K562 (cell line): ENCODE measurements around the gene CLIP2. TPM values are rescaled to one million over a fixed set of nuclear protein-coding genes. Genes with fewer than 3 reads are reported as not detected.

Experiments
- ATAC-seq: fragments of 200-7000 bp; cut with Tn5 transposase; 3 replicates; pipeline ENCODE4 v1.9.1; 2020; ENCODE audit warnings: moderate library complexity
- BruUV-seq: library from RNA; stranded (reverse); fragments of 400-500 nt; replicated peaks from 2 replicates; lab custom pipeline; 2021; lab: Mats Ljungman, UMichigan
- CTCF ChIA-PET: fragments of 300-600 bp; formaldehyde crosslinking; extraction: SDS; loops from one replicate; lab custom pipeline; 2021; ENCODE audit warnings: low intra/inter-chr PET ratio; lab: Yijun Ruan, JAX
- POLR2A ChIA-PET: fragments of 300-600, 350-650 bp; sonication (Branson Sonifier 250); formaldehyde crosslinking; extraction: SDS; loops from one replicate; lab custom pipeline; 2021; ENCODE audit warnings: antibody characterized with exemption, inconsistent platforms; lab: Yijun Ruan, JAX
- DNase-seq, 4 experiments: peaks; one replicate each; pipeline versions ENCODE4 v3.0.0 to v3.0.0-alpha.2; 2011 to 2018; ENCODE audit warnings: low spot score in 3 of 4, mixed read lengths in 3 of 4; ENCODE audit errors: extremely low read depth in 1 of 4
- FAIRE-seq: peaks from 2 replicates; lab custom pipeline; 2011; peaks lifted over from hg19 to GRCh38; lab: Jason Lieb, UNC
- H2AFZ ChIP-seq: 2 replicates; pipeline ENCODE4 v1.6.0; 2011; ENCODE audit warnings: low read depth, low read length, control low read depth, inconsistent platforms
- H3K27ac ChIP-seq: fragments of 200-600 bp; 3 replicates; pipeline ENCODE4 v1.8.0; 2011; ENCODE audit warnings: low read depth, mild to moderate bottlenecking, control low read depth, inconsistent platforms, low read length, moderate library complexity, mixed read lengths; ENCODE audit errors: extremely low read depth
- H3K27me3 ChIP-seq, 2 experiments: fragments of 300-600 bp in 1 of 2; 2 replicates in 1 of 2; 3 replicates in 1 of 2; pipeline versions ENCODE4 v1.6.0 to v1.8.0; 2011; ENCODE audit warnings: inconsistent platforms in 2 of 2, low read length in 2 of 2, mild to moderate bottlenecking in 1 of 2, mixed read lengths in 1 of 2, moderate library complexity in 1 of 2; ENCODE audit not compliant: control insufficient read depth in 2 of 2, insufficient read depth in 2 of 2
- H3K36me3 ChIP-seq: fragments of 300-600 bp; 3 replicates; pipeline ENCODE4 v1.8.0; 2011; ENCODE audit warnings: mild to moderate bottlenecking, low read length, inconsistent platforms; ENCODE audit not compliant: control insufficient read depth, insufficient read depth
- H3K4me1 ChIP-seq, 2 experiments: fragments of 200-600 bp in 1 of 2; replicated peaks in 1 of 2; 2 replicates in 1 of 2; 3 replicates in 1 of 2; pipeline versions ENCODE4 v1.5.1 to v1.8.0; 2011; ENCODE audit warnings: inconsistent platforms in 2 of 2, low read length in 2 of 2, mild to moderate bottlenecking in 1 of 2, mixed read lengths in 1 of 2, moderate library complexity in 1 of 2; ENCODE audit not compliant: control insufficient read depth in 2 of 2, insufficient read depth in 2 of 2
- H3K4me2 ChIP-seq: 2 replicates; pipeline ENCODE4 v1.6.1; 2011; ENCODE audit warnings: low read length, control low read depth, inconsistent platforms, mixed read lengths; ENCODE audit not compliant: insufficient read depth
- H3K4me3 ChIP-seq: fragments of 200-600 bp; sonication (generic), shearing (Covaris generic); 2 replicates; pipeline ENCODE4 v1.5.1; 2016; ENCODE audit warnings: control low read depth, inconsistent platforms
- H3K79me2 ChIP-seq: fragments of 200-600 bp; 3 replicates; pipeline ENCODE4 v1.8.0; 2011; ENCODE audit warnings: low read length, inconsistent platforms; ENCODE audit not compliant: control insufficient read depth, insufficient read depth
- H3K9ac ChIP-seq, 2 experiments: 2 replicates each; pipeline versions ENCODE4 v1.6.0 to v1.6.1; 2011; ENCODE audit warnings: low read depth in 2 of 2, low read length in 2 of 2, control low read depth in 1 of 2, inconsistent platforms in 1 of 2, mild to moderate bottlenecking in 1 of 2, mixed read lengths in 1 of 2; ENCODE audit not compliant: insufficient read depth in 1 of 2
- H3K9me1 ChIP-seq: one replicate; pipeline ENCODE4 v1.6.0; 2011; ENCODE audit warnings: inconsistent platforms, mild to moderate bottlenecking, low read length, moderate library complexity; ENCODE audit not compliant: control insufficient read depth, insufficient read depth
- H3K9me3 ChIP-seq: replicated peaks from 2 replicates; pipeline ENCODE4 v1.5.1; 2011; ENCODE audit warnings: low read depth, low read length, inconsistent platforms; ENCODE audit not compliant: control insufficient read depth, insufficient read depth
- H4K20me1 ChIP-seq: replicated peaks from 2 replicates; pipeline ENCODE4 v1.6.1; 2011; ENCODE audit warnings: low read length, inconsistent platforms, mixed read lengths; ENCODE audit not compliant: control insufficient read depth, insufficient read depth
- HDGF ChIP-seq: fragments of 450-650 bp; IDR thresholded peaks from 2 replicates; pipeline ENCODE4 v1.6.1; 2016
- MIER1 ChIP-seq: fragments of 450-650 bp; IDR thresholded peaks from 2 replicates; pipeline ENCODE4 v1.6.1; 2016; ENCODE audit warnings: antibody characterized with exemption, mild to moderate bottlenecking, low read depth
- SMAD2 ChIP-seq: fragments of 150-350 bp; IDR thresholded peaks from 2 replicates; pipeline ENCODE4 v1.6.1; 2014; ENCODE audit warnings: low read depth, mild to moderate bottlenecking, low read length
- SNIP1 ChIP-seq: fragments of 450-650 bp; IDR thresholded peaks from 2 replicates; pipeline ENCODE4 v1.7.1; 2017; ENCODE audit warnings: low read depth, mild to moderate bottlenecking
- WGBS: fragments of 100-300 bp; shearing (Covaris generic); methylation state at CpG from one replicate; pipeline ENCODE4 v1.1.6; 2016; ENCODE audit warnings: low coverage, mixed read lengths; ENCODE audit not compliant: insufficient coverage; ENCODE audit errors: missing lambda C conversion rate; 5-methylcytosine and 5-hydroxymethylcytosine counted together
- in situ Hi-C: fragments of 300-500 bp; cut with MboI; formaldehyde crosslinking; loops from 4 replicates; pipeline ENCODE4 v1.15.0; 2018; ENCODE audit warnings: inconsistent platforms, mixed read lengths
- intact Hi-C: fragments of 100-400 bp; cut with micrococcal nuclease; formaldehyde crosslinking; loops from 2 replicates; pipeline ENCODE4 v1.14.2; 2022
- polyA plus RNA-seq, 8 experiments: library from polyadenylated mRNA; depleted of rRNA in 4 of 8; stranded (reverse) in 5 of 8; unstranded in 3 of 8; fragments of >200 nt; fragmentation: Nextera tagmentation in 2 of 8; fragmentation: Illumina TruSeq in 1 of 8; extraction: Ambion mirVana in 2 of 8; extraction: Trizol in 1 of 8; gene quantifications; 2 replicates each; pipeline versions ENCODE4 v1.2.1 to v1.2.3, GENCODE V29; 2011 to 2014; ENCODE audit warnings: inconsistent platforms in 1 of 8, missing spikeins in 1 of 8
- total RNA-seq, 7 experiments: library from RNA; depleted of rRNA in 6 of 7; stranded (reverse); fragments of >200 nt in 6 of 7; fragmentation: Illumina TruSeq in 2 of 7; extraction: Trizol in 2 of 7; gene quantifications; 2 replicates each; pipeline versions ENCODE4 v1.2.1 to v1.2.3, GENCODE V29; 2011 to 2021; ENCODE audit warnings: low replicate concordance in 1 of 7
- TF ChIP-seq, protein P1 (sequence below): fragments of 250-450 bp; sonication (Bioruptor Pico); IDR thresholded peaks from 2 replicates; pipeline ENCODE4 v1.5.0; 2021; ENCODE audit warnings: mild to moderate bottlenecking, moderate library complexity
- TF ChIP-seq, protein P2 (sequence below): sonication (generic); formaldehyde crosslinking; IDR thresholded peaks from 2 replicates; pipeline ENCODE4 v1.8.0; 2022; ENCODE audit warnings: mild to moderate bottlenecking, missing genetic modification reagents
- TF ChIP-seq, protein P3 (sequence below): fragments of 250-450 bp; sonication (Bioruptor Pico); IDR thresholded peaks from 2 replicates; pipeline ENCODE4 v1.8.0; 2021; ENCODE audit warnings: moderate library complexity, mild to moderate bottlenecking, inconsistent platforms

The CLIP2 gene
- total and polyA plus RNA-seq, 9 of the 15 experiments (the other 6 are each of a cell fraction or from before 2014, with no cell fraction given) = 0.07 to 5.4 (median 2.1) TPM

DNA sequence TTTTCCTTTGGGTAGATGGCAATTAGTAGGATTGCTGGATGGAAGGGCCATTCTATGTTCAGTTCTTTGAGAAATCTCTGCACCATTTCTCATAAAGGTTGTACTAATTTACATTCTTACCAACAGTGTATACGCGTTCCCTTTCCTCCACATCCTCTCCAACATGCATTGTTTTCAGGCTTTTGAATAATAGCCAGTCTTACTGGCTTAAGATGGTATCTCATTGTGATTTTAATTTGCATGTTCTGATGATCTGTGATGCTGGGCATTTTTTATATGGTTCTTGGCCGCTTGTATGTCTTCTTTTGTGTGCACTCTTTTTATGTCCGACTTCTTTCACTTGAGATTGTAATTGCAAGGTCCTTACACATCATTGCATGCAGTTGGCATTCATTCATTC lies 11.7 kb downstream of the CLIP2 start:
- CTCF ChIA-PET = no interaction called here
- no peaks in the 10 kb centered on the region for H3K9me3 ChIP-seq
- 0 out of 2 replicates have a peak, but pooled peaks cover 3% of the 10 kb centered on the region for H4K20me1 ChIP-seq
- H3K9ac ChIP-seq = no peak overlapping the region
- in situ Hi-C loops (no loop called here), intact Hi-C loops (no loop called here)
- no peaks in the 10 kb centered on the region for H3K27me3 ChIP-seq
- H3K79me2 ChIP-seq = no peaks in the 10 kb centered on the region
- ATAC-seq = no peak
- no peak overlapping the region for H3K4me3 ChIP-seq
- no peak overlapping the region for H3K27ac ChIP-seq
- H3K36me3 ChIP-seq = no peaks in the 10 kb centered on the region
- no peak for FAIRE-seq
- no peak for DNase-seq
- peaks cover 0 to 17% of the 10 kb centered on the region in 2 experiments; a peak in 3 of 5 replicates for H3K4me1 ChIP-seq
- 19% methylated on average over 4 of the region's 4 CpGs for whole genome bisulfite sequencing
- no peak overlapping the region for H2AFZ ChIP-seq
- POLR2A ChIA-PET = no interaction called here
- no peaks in the 10 kb centered on the region for H3K9me1 ChIP-seq
- TF ChIP-seq HDGF (no peak), SMAD2 (no peak), SNIP1 (no peak), MIER1 (no peak)
- TF ChIP-seq, protein P1, sequence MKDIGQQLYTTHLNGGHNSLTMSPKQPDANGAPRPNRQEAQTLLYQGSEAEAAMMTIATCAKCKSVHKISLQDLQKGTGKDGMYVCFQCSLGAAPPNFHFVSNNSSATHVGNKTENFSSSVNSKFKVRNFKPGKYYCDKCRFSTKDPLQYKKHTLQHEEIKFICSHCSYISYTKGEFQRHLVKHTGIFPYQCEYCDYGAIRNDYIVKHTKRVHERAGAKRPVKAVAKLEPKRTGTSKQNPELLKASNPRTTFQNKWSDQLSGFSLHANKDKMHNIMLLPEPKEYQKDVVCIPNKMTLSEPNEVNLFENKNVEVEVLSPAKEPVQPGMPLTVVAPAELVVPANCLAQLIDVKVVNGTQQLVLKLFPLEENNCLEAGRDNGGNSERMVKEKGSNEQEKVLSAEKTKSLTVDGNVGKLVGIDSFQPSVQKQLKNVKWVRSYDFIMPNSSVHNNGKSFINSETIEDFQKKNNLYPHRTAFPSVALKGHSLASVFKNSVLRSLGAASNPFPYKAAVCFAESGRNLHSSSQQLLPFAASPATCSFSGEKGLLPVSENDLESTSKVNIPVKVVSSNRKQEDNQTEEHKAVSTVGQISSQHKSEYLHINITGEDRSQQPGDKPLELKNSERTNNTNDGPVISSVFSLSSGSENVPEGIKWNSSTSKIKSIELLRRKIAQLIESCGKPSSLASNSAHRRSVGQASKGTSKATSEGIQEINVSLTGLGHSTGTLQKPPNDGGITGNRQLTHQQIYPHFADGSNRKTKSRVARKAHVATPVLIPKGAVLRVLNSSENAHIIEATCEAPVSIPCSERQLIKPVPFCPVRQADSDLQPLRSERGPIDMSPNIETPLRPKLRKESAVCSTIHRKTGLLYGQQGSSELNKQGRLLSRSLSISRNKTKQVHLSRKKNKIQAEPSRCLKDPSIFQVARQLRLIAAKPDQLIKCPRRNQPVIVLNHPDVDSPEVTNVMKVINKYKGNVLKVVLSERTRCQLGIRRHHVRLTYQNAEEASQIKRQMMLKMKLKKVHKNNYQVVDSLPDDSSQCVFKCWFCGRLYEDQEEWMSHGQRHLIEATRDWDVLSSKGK (CRISPR knock-in tag) = no peak
- TF ChIP-seq, protein P2, sequence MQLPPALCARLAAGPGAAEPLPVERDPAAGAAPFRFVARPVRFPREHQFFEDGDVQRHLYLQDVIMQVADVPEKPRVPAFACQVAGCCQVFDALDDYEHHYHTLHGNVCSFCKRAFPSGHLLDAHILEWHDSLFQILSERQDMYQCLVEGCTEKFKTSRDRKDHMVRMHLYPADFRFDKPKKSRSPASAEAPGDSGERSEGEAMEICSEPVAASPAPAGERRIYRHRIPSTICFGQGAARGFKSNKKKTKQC (CRISPR knock-in tag) = no peak
- TF ChIP-seq, protein P3, sequence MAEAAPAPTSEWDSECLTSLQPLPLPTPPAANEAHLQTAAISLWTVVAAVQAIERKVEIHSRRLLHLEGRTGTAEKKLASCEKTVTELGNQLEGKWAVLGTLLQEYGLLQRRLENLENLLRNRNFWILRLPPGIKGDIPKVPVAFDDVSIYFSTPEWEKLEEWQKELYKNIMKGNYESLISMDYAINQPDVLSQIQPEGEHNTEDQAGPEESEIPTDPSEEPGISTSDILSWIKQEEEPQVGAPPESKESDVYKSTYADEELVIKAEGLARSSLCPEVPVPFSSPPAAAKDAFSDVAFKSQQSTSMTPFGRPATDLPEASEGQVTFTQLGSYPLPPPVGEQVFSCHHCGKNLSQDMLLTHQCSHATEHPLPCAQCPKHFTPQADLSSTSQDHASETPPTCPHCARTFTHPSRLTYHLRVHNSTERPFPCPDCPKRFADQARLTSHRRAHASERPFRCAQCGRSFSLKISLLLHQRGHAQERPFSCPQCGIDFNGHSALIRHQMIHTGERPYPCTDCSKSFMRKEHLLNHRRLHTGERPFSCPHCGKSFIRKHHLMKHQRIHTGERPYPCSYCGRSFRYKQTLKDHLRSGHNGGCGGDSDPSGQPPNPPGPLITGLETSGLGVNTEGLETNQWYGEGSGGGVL = no peak
- no peak overlapping the region for H3K4me2 ChIP-seq
- no TSS peak for BruUV-seq
